Measurements from ENCODE around the gene SPTBN1.
A peak's percentile ranks its signal among the peaks of the same experiment; 100 is the strongest.

SPTBN1 gene

GRCh38 chr2:54589340-54590215, 133.5 kb downstream of the SPTBN1 start:
- DNase-seq (ENCODE audit: low read depth in 2 of 2): no peak

DNA sequence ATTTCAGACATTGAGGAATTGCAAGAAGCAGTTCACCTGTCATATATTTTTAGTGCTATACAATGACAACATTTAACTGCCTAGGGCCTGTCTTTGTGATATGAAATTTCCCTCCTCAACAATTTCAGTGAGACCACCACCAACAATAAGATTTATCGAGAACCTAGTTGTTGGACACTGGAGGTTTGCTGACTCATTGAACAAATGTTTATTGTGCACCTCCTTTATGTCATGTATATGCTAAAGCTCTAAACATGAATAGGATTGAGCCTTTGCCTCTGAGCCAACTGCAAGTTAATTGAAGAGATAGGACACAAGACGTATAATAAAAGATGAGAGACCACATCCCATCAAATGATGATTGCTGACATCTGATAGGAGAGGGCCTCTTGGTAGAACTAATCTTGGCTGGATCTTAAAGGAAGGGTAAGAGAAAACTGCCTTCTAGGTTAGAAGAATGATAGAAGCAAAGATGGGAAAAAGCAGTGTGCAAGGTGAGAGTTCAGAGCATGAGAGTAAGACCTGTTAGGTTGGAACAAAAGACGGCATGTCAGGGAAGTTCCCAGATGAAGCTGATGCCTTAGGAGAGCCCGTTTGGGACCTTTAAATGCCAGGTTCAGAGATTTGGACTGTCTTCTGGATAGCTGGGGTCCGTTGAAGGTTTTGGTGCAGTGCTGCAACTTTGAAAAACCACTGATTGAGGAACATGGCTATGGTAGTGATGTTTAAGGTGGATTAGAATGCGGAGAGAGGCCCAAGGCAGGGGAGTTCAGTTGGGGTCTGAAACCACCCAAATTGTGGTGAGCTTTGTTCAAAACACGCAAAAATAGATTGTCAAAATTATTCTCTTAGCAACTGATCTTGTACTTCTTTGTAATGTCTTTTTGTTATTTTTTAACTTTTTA, 134.3 kb downstream of the SPTBN1 start:
- DNase-seq (ENCODE audit: low read depth in 2 of 2): no peak

DNA sequence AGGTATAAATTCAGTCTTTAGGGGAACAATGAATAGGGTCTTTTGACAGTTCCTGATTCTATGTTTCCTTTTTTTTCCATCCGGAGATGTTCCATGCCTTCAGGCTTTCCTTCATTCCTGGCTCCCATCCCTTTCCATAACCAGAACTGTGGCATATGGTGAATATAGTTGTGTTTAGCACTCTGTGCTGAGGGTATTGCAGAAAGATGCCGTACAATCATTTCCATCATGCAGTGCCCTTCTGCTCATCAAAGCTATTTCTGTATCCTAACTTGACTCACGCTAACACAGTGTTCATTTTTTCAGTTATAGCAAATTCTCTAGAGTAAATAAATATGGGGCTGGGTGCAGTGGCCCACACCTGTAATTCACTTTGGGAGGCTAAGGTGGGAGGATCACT, 135.4 kb downstream of the SPTBN1 start:
- DNase-seq (ENCODE audit: low read depth in 2 of 2): no peak

- DNase-seq (ENCODE audit: low read depth in 2 of 2): no peak
Observed at GRCh38 chr2:54593249-54593648, 137.1 kb downstream of the SPTBN1 start.

GRCh38 chr2:54594048-54594447, 137.9 kb downstream of the SPTBN1 start:
- no peak for DNase-seq (ENCODE audit: low read depth in 2 of 2)

- no peak for DNase-seq (ENCODE audit: low read depth in 2 of 2)
Observed at GRCh38 chr2:54595161-54595803, 139.2 kb downstream of the SPTBN1 start.

GRCh38 chr2:54595999-54596902, 140.1 kb downstream of the SPTBN1 start:
- no peak for DNase-seq (ENCODE audit: low read depth in 2 of 2)

DNA sequence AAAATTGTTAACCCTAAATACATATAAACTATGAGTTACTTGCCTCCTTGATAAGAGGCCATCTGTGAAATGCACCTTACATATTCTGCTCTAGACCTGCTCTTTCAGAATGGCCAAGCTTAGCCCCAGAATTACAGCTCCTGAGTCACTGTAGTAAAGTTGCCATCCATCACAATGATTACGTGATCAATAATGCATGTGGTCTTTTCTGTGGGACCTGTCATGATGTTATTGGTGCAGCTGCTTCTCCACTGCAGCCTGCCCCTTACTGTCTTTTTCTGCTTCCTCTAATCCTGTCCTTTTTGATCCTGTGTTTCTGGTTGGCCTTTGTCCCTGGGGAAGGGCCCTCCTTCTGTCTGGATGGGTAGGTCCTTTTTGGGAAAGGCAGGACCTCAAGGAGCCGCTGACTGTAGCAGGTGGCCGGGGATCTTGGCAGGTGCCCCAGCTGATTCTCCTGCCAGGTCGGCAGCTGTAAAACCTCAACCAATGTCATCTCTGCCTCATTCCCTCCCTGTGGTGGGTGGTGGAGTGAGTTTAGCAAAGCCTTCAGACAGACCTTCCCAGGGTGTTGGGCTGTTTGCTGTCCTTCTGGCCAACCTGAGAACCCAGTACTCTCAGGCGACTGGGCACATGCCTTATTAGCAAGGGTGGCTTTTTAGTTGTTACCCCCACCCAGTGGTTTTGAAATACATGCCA, 141.2 kb downstream of the SPTBN1 start:
- no peak for DNase-seq (ENCODE audit: low read depth in 2 of 2)

- DNase-seq (ENCODE audit: low read depth in 2 of 2): no peak
Observed at GRCh38 chr2:54598347-54599325, 142.5 kb downstream of the SPTBN1 start.

- no peak for DNase-seq (ENCODE audit: low read depth in 2 of 2)
Observed at GRCh38 chr2:54599326-54599710, 143.2 kb downstream of the SPTBN1 start.

- no peak for DNase-seq (ENCODE audit: low read depth in 2 of 2)
Observed at GRCh38 chr2:54599914-54600313, 143.8 kb downstream of the SPTBN1 start.

- no peak for DNase-seq (ENCODE audit: low read depth in 2 of 2)
Observed at GRCh38 chr2:54601339-54601738, 145.2 kb downstream of the SPTBN1 start.

DNA sequence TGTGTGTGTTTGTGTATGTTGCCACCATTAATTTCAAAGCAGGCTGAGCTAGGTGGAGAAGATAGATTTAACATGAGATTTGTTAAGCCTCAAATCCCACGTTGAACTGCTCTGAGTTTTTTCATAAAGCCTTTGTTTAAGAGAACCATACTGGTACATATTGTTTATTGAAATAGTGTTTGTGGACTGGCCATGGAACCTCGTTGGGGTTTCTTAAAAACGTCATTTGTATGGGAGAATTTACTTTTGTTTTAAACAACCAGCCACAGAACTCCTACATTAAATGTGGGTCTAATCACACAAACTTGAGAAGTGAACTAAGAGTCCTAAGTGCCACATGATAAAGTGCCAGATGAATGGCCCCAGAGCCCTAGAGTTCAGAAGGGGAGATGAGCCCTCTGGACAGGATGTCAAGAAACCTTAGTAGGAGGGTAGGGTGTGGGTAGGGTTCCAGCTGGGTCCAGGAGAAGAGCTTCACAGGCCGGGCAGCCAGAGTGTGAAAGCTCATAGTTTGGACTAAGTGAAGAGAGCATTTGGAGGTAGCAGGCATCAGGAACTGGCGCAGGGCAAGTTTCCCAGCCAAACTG, 146.7 kb downstream of the SPTBN1 start:
- DNase-seq (ENCODE audit: low read depth in 2 of 2): no peak

DNA sequence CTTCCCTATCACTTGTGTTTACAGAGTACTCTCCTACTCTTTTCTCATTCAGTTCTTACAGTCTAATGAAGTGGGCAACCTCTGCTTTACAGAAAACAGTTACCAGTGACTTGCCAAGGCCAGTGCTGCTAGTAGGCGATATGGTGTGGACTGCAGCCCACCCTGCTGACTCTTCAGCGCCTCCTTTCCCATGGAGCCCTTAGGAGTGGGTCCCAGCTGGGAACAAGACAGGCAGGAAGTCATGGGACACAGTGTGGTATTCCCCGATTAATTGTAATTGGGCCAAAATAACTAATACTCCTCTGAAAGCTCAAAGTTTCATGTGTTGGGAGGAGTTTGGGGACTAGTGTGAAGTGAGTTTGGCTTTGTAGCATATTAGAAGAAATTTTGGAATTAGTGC, 147.2 kb downstream of the SPTBN1 start:
- no peak for DNase-seq (ENCODE audit: low read depth in 2 of 2)

DNA sequence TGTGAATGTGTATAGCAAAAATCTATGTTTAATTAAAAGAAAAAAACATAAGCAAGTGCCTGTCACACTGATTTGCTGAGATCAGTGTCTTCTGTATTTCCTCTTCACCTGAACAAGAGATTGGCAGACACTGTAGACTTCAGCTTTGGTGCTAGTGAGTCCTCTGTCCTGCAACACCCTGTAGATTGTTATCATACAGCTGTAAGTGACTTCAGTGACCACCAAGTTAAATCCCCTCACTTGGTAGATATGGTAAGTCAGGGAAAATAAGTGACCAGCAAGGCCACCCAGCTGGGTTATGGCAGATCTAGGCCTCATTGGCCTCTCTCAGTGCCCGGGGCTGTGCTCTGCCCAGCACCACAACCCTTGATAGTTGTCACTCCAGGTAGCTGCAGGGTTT, 147.7 kb downstream of the SPTBN1 start:
- no peak for DNase-seq (ENCODE audit: low read depth in 2 of 2)

- DNase-seq (ENCODE audit: low read depth in 2 of 2): no peak
Observed at GRCh38 chr2:54604871-54605270, 148.7 kb downstream of the SPTBN1 start.

- peak; percentile 38 to 42 for DNase-seq (ENCODE audit: low read depth in 2 of 2)
Observed at GRCh38 chr2:54605836-54606235, 149.7 kb downstream of the SPTBN1 start.

GRCh38 chr2:54606393-54606958, 150.3 kb downstream of the SPTBN1 start:
- no peak for DNase-seq (ENCODE audit: low read depth in 2 of 2)

- DNase-seq (ENCODE audit: low read depth in 2 of 2): no peak
Observed at GRCh38 chr2:54608224-54608623, 152.1 kb downstream of the SPTBN1 start.
